ENCODE results near the gene CTTNBP2. TPM values are rescaled to one million over a fixed set of nuclear protein-coding genes. Genes with fewer than 3 reads are reported as not detected.

CTTNBP2 gene
- total and polyA plus RNA-seq, 2 donors (not counting 1 experiment from before 2014, with no cell fraction given): 0.04 to 0.27 TPM

DNA sequence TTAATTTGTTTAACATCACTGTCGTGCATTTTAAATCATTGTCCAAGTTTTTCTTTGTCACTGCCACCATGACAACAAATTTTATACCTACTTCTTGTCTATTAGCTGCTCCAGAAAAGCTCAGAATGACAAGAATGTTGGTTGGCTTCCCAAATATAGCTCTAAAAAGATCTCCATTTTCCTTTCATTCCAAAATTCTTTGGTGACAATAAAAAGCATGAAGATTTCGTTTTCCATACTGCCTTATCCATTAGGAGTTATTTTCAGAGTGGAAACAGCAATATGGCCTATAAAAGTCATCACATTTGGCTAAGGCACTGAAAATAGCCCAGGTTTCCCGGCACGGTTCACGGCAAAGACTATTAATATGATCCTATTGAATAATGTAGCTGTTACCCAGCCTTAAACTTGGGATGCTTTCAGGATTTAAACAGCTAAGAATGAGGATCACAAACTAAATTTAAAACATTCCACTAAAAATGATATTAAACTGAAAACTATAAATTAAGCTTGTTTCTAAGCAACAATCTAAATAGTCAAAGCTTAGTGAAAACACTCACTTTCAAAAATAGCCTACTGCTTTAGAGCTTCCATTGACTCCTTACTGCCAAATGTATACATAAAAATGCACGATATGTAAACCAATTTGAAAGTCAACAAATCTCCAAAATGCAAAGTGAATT is 2.7 kb downstream of the CTTNBP2 start:
- ChIA-PET CTCF (no interaction called here), POLR2A (no interaction called here)
- ATAC-seq (ENCODE audit: low read depth) (no peak), DNase-seq (no peak)
- Histone ChIP-seq H2AFZ (ENCODE audit: insufficient read depth, low read depth, low read length, poor library complexity, severe bottlenecking) (no peak overlapping the region), H3K79me2 (ENCODE audit: control insufficient read depth, insufficient read depth, low read length) (no peaks in the 10 kb centered on the region), H3K4me3 (ENCODE audit: control extremely low read depth in 1 of 5, extremely low read depth in 1 of 5, insufficient read depth in 1 of 5, low read depth in 2 of 5, low read length in 4 of 5) (no peak overlapping the region), H3K36me3 (replicated peaks in 1 of 2; ENCODE audit: control extremely low read depth in 1 of 2, control insufficient read depth in 1 of 2, extremely low read depth in 1 of 2, insufficient read depth in 2 of 2, low read length in 1 of 2) (no peaks in the 10 kb centered on the region), H3K9me3 (ENCODE audit: control extremely low read depth in 1 of 3, control insufficient read depth in 2 of 3, insufficient read depth in 1 of 3, low read length in 2 of 3) (peaks cover 0 to 4% (median 0%) of the 10 kb centered on the region in 3 donors), H3K27me3 (replicated peaks in 1 of 4; ENCODE audit: control extremely low read depth in 1 of 4, control insufficient read depth in 3 of 4, insufficient read depth in 4 of 4, low read length in 3 of 4) (peaks cover 0 to 29% (median 21%) of the 10 kb centered on the region in 4 experiments), H3K4me2 (replicated peaks; ENCODE audit: low read depth, low read length, poor library complexity, severe bottlenecking) (no peak overlapping the region), H3K4me1 (ENCODE audit: control insufficient read depth in 2 of 2, insufficient read depth in 2 of 2, low read length in 2 of 2) (peaks cover 5 to 7% of the 10 kb centered on the region in 2 donors), H3K27ac (ENCODE audit: low read length in 2 of 2) (no peak overlapping the region), H3K9ac (ENCODE audit: low read length) (no peak overlapping the region), H4K20me1 (ENCODE audit: control insufficient read depth, insufficient read depth, low read length, poor library complexity, severe bottlenecking) (no peaks in the 10 kb centered on the region)
- no peaks in the 10 kb centered on the region for H3K9me3 Mint-ChIP-seq (ENCODE audit: insufficient read depth)
- intact Hi-C loops (cut with micrococcal nuclease): no loop called here
- 86% methylated on average over 2 of the region's 6 CpGs for WGBS (ENCODE audit: insufficient coverage)
- no peak for TF ChIP-seq EZH2 (IDR thresholded peaks at IDR 0.05; ENCODE audit: borderline replicate concordance, insufficient read depth, low read depth, low read length, poor library complexity, severe bottlenecking)
- TF ChIP-seq, protein P1, sequence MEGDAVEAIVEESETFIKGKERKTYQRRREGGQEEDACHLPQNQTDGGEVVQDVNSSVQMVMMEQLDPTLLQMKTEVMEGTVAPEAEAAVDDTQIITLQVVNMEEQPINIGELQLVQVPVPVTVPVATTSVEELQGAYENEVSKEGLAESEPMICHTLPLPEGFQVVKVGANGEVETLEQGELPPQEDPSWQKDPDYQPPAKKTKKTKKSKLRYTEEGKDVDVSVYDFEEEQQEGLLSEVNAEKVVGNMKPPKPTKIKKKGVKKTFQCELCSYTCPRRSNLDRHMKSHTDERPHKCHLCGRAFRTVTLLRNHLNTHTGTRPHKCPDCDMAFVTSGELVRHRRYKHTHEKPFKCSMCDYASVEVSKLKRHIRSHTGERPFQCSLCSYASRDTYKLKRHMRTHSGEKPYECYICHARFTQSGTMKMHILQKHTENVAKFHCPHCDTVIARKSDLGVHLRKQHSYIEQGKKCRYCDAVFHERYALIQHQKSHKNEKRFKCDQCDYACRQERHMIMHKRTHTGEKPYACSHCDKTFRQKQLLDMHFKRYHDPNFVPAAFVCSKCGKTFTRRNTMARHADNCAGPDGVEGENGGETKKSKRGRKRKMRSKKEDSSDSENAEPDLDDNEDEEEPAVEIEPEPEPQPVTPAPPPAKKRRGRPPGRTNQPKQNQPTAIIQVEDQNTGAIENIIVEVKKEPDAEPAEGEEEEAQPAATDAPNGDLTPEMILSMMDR (IDR thresholded peaks at IDR 0.05): no peak
- H3K27ac Mint-ChIP-seq: no peak overlapping the region
- H3K4me1 Mint-ChIP-seq: peaks cover 18% of the 10 kb centered on the region
- no peak overlapping the region for H3K4me3 Mint-ChIP-seq
- H3K27me3 Mint-ChIP-seq: peaks cover 54% of the 10 kb centered on the region

DNA sequence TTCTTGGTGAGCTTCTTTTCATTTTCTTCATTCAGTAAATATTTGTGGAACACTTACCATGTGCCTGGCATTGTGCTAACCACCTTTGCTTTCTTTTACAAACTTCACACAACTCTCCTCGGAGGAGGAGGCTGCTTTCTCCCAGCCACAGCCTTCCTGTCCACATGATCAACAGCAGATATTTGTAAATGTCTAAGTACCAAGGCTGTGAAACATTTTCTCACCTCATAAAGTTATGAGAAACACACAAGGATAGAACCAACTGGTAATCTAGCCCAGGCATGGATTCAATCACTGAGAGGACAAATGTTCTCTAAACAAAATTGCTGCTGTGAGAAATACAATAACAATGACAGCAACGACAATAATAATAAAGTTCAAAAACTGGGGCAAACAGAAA is 3.9 kb downstream of the CTTNBP2 start:
- Mint-ChIP-seq H3K27me3 (peaks cover 46% of the 10 kb centered on the region), H3K4me1 (peaks cover 17% of the 10 kb centered on the region), H3K4me3 (no peak overlapping the region), H3K9me3 (ENCODE audit: insufficient read depth) (no peaks in the 10 kb centered on the region), H3K27ac (no peak overlapping the region)
- no peaks in the 10 kb centered on the region for H3K36me3 ChIP-seq (replicated peaks in 1 of 2; ENCODE audit: control extremely low read depth in 1 of 2, control insufficient read depth in 1 of 2, extremely low read depth in 1 of 2, insufficient read depth in 2 of 2, low read length in 1 of 2)
- intact Hi-C loops (cut with micrococcal nuclease): no loop called here
- H3K9ac ChIP-seq (ENCODE audit: low read length): no peak overlapping the region
- ChIA-PET POLR2A (no interaction called here), CTCF (no interaction called here)
- H2AFZ ChIP-seq (ENCODE audit: insufficient read depth, low read depth, low read length, poor library complexity, severe bottlenecking): no peak overlapping the region
- TF ChIP-seq, protein P1 (IDR thresholded peaks at IDR 0.05): no peak
- TF ChIP-seq EZH2 (IDR thresholded peaks at IDR 0.05; ENCODE audit: borderline replicate concordance, insufficient read depth, low read depth, low read length, poor library complexity, severe bottlenecking): no peak
- no CpG with 5 or more reads among the region's 2 CpGs for WGBS (ENCODE audit: insufficient coverage)
- no peaks in the 10 kb centered on the region for H3K79me2 ChIP-seq (ENCODE audit: control insufficient read depth, insufficient read depth, low read length)
- H3K4me1 ChIP-seq (ENCODE audit: control insufficient read depth in 2 of 2, insufficient read depth in 2 of 2, low read length in 2 of 2): peaks cover 5 to 7% of the 10 kb centered on the region in 2 donors
- no peak overlapping the region for H3K4me3 ChIP-seq (ENCODE audit: control extremely low read depth in 1 of 5, extremely low read depth in 1 of 5, insufficient read depth in 1 of 5, low read depth in 2 of 5, low read length in 4 of 5)
- no peak overlapping the region for H3K4me2 ChIP-seq (replicated peaks; ENCODE audit: low read depth, low read length, poor library complexity, severe bottlenecking)
- DNase-seq: no peak
- peaks cover 0 to 26% (median 17%) of the 10 kb centered on the region in 4 experiments for H3K27me3 ChIP-seq (replicated peaks in 1 of 4; ENCODE audit: control extremely low read depth in 1 of 4, control insufficient read depth in 3 of 4, insufficient read depth in 4 of 4, low read length in 3 of 4)
- no peak for ATAC-seq (ENCODE audit: low read depth)
- H3K27ac ChIP-seq (ENCODE audit: low read length in 2 of 2): no peak overlapping the region
- H3K9me3 ChIP-seq (ENCODE audit: control extremely low read depth in 1 of 3, control insufficient read depth in 2 of 3, insufficient read depth in 1 of 3, low read length in 2 of 3): peaks cover 0 to 4% (median 0%) of the 10 kb centered on the region in 3 donors
- H4K20me1 ChIP-seq (ENCODE audit: control insufficient read depth, insufficient read depth, low read length, poor library complexity, severe bottlenecking): no peaks in the 10 kb centered on the region
